Panc1 (cell line): ENCODE measurements around the gene DCAF4. TPM values are rescaled to one million over a fixed set of nuclear protein-coding genes. Genes with fewer than 3 reads are reported as not detected.
"Not testable (repeated sequence)": the region's sequence is repeated elsewhere in the genome, so short reads cannot be mapped to it uniquely, and the experiment has no call there.

Source experiments
- ATAC-seq: fragments of 200-7000 bp; cut with Tn5 transposase; 2 replicates; pipeline ENCODE4 v1.9.1; 2020; ENCODE audit warnings: mild to moderate bottlenecking, moderate library complexity
- BruUV-seq: library from RNA; stranded (reverse); fragments of 400-500 nt; replicated peaks from 2 replicates; lab custom pipeline; 2021; lab: Mats Ljungman, UMichigan
- CTCF ChIA-PET: fragments of 300-600 bp; sonication (Branson Sonifier 250); formaldehyde crosslinking; loops from one replicate; lab custom pipeline; 2022; ENCODE audit warnings: antibody characterized with exemption; lab: Charles Lee
- POLR2A ChIA-PET: fragments of 300-600 bp; sonication (Branson Sonifier 250); formaldehyde crosslinking; loops from one replicate; lab custom pipeline; 2022; ENCODE audit warnings: antibody characterized with exemption; lab: Charles Lee
- DNase-seq: peaks from one replicate; pipeline ENCODE4 v3.0.0-alpha.2; 2010; ENCODE audit warnings: low read depth, low spot score
- H3K27ac ChIP-seq: 2 replicates; pipeline ENCODE4 v1.5.1; 2011; ENCODE audit warnings: mild to moderate bottlenecking, low read length, inconsistent platforms
- H3K27me3 ChIP-seq: fragments of 200-500 bp; sonication (Bioruptor generic); 2 replicates; pipeline ENCODE4 v1.6.0; 2014; ENCODE audit warnings: low read length, inconsistent platforms; ENCODE audit not compliant: control insufficient read depth, insufficient read depth
- H3K36me3 ChIP-seq: fragments of 200-500 bp; sonication (Bioruptor generic); 2 replicates; pipeline ENCODE4 v1.5.1; 2014; ENCODE audit warnings: inconsistent platforms, mild to moderate bottlenecking, low read length, moderate library complexity; ENCODE audit not compliant: control insufficient read depth, insufficient read depth
- H3K4me1 ChIP-seq: 2 replicates; pipeline ENCODE4 v1.5.1; 2011; ENCODE audit warnings: inconsistent platforms, mild to moderate bottlenecking, low read length, moderate library complexity; ENCODE audit not compliant: control insufficient read depth, insufficient read depth
- H3K4me3 ChIP-seq, 2 experiments: 2 replicates each; pipeline ENCODE4 v1.5.1; 2011 to 2012; ENCODE audit warnings: low read depth in 2 of 2, low read length in 2 of 2, mild to moderate bottlenecking in 2 of 2, inconsistent platforms in 1 of 2, moderate library complexity in 1 of 2
- H3K9me3 ChIP-seq: fragments of 200-500 bp; sonication (Bioruptor generic); 2 replicates; pipeline ENCODE4 v1.5.1; 2014; ENCODE audit warnings: low read depth, mild to moderate bottlenecking, inconsistent platforms, low read length, moderate library complexity; ENCODE audit not compliant: control insufficient read depth, insufficient read depth
- CTCF ChIP-seq: fragments of 450-650 bp; IDR thresholded peaks from 2 replicates; pipeline ENCODE4 v1.5.1; 2017; ENCODE audit warnings: mild to moderate bottlenecking
- POLR2AphosphoS5 ChIP-seq: IDR thresholded peaks from 2 replicates; pipeline ENCODE4 v1.6.1; 2012; ENCODE audit warnings: mild to moderate bottlenecking, low read depth, low read length, moderate library complexity
- SIN3A ChIP-seq: IDR thresholded peaks from 2 replicates; pipeline ENCODE4 v1.6.1; 2012; ENCODE audit warnings: low read depth, mild to moderate bottlenecking, low read length, moderate library complexity, borderline replicate concordance; ENCODE audit not compliant: insufficient read depth
- TCF7L2 ChIP-seq: IDR thresholded peaks from 2 replicates; pipeline ENCODE4 v1.6.1; 2011; ENCODE audit warnings: mild to moderate bottlenecking, low read depth, low read length, inconsistent platforms
- in situ Hi-C: cut with HindIII; loops from 2 replicates; pipeline ENCODE4 v1.10.0; 2016; ENCODE audit warnings: low sequenced_read_pairs, low pct_unique_long_range_greater_than_20kb
- intact Hi-C: fragments of 100-400 bp; cut with micrococcal nuclease; formaldehyde crosslinking; loops from one replicate; pipeline ENCODE4 v1.10.0; 2022; ENCODE audit not compliant: unreplicated experiment
- total RNA-seq: library from RNA; stranded (reverse); gene quantifications from one replicate; pipeline ENCODE4 v1.2.1, GENCODE V29; 2021; ENCODE audit not compliant: unreplicated experiment
- TF ChIP-seq, protein P1 (sequence below), 2 experiments: IDR thresholded peaks; 2 replicates each; pipeline ENCODE4 v1.6.1; 2011 to 2012; ENCODE audit warnings: low read depth in 2 of 2, control low read depth in 1 of 2, low read length in 1 of 2, mild to moderate bottlenecking in 1 of 2, moderate library complexity in 1 of 2; ENCODE audit not compliant: insufficient read depth in 1 of 2

DCAF4 gene
- total RNA-seq, 1 experiment from 2014 or later, result 18.2 TPM

- H3K27me3 ChIP-seq, DNase-seq, ATAC-seq, BruUV-seq, CTCF ChIA-PET, POLR2A ChIA-PET, H3K36me3 ChIP-seq, H3K4me3 ChIP-seq, H3K4me1 ChIP-seq, H3K27ac ChIP-seq, H3K9me3 ChIP-seq, intact Hi-C loops, in situ Hi-C loops: not testable (repeated sequence)
Measured at GRCh38 chr14:72962336-72962754, 36.1 kb downstream of the DCAF4 start.

DNA sequence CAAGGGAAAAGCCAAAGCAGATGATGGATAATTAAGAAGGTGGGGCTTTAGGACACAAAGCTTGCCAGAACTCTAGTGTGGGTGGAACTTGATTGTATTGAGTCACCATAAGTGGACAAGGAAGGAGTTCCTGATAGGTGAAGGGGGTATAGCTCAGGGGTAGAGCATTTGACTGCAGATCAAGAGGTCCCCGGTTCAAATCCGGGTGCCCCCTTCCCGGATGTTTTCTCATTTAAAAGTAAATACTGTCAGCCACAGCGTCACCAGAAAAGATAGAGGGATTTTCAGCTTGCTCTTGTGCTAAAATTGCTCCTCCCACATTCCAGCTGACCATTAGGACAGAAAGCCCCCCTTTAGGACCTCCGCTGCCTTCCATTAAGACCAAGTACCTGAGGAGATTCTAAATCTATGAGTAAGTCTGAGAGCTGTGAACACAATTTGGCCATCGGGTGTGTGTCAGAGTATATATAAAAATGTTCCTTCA, 36.6 kb downstream of the DCAF4 start:
- POLR2A ChIA-PET, result interaction anchor here (0.6 kb wide), 1 partner anchor 353 kb away, joined by 4 read pairs; no protein-coding TSS in a partner anchor
- in situ Hi-C loops (no loop called here), intact Hi-C loops (no loop called here)
- Histone ChIP-seq H3K27ac (no peak overlapping the region), H3K36me3 (no peaks in the 10 kb centered on the region), H3K9me3 (no peaks in the 10 kb centered on the region), H3K4me1 (no peaks in the 10 kb centered on the region; the same call in 1 of the 2 replicates), H3K4me3 (no peak overlapping the region), H3K27me3 (no peaks in the 10 kb centered on the region)
- BruUV-seq, result no TSS peak
- CTCF ChIA-PET, result no interaction called here
- peak; percentile 71 for DNase-seq
- ATAC-seq, result peak; percentile 58
- TF ChIP-seq TCF7L2 (no peak), CTCF (no peak), SIN3A (no peak)
- TF ChIP-seq, protein P1, sequence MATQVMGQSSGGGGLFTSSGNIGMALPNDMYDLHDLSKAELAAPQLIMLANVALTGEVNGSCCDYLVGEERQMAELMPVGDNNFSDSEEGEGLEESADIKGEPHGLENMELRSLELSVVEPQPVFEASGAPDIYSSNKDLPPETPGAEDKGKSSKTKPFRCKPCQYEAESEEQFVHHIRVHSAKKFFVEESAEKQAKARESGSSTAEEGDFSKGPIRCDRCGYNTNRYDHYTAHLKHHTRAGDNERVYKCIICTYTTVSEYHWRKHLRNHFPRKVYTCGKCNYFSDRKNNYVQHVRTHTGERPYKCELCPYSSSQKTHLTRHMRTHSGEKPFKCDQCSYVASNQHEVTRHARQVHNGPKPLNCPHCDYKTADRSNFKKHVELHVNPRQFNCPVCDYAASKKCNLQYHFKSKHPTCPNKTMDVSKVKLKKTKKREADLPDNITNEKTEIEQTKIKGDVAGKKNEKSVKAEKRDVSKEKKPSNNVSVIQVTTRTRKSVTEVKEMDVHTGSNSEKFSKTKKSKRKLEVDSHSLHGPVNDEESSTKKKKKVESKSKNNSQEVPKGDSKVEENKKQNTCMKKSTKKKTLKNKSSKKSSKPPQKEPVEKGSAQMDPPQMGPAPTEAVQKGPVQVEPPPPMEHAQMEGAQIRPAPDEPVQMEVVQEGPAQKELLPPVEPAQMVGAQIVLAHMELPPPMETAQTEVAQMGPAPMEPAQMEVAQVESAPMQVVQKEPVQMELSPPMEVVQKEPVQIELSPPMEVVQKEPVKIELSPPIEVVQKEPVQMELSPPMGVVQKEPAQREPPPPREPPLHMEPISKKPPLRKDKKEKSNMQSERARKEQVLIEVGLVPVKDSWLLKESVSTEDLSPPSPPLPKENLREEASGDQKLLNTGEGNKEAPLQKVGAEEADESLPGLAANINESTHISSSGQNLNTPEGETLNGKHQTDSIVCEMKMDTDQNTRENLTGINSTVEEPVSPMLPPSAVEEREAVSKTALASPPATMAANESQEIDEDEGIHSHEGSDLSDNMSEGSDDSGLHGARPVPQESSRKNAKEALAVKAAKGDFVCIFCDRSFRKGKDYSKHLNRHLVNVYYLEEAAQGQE (IDR thresholded peaks at IDR 0.05; ENCODE audit: insufficient read depth in 1 of 2, low read depth in 2 of 2, low read length in 1 of 2), result no peak

DNA sequence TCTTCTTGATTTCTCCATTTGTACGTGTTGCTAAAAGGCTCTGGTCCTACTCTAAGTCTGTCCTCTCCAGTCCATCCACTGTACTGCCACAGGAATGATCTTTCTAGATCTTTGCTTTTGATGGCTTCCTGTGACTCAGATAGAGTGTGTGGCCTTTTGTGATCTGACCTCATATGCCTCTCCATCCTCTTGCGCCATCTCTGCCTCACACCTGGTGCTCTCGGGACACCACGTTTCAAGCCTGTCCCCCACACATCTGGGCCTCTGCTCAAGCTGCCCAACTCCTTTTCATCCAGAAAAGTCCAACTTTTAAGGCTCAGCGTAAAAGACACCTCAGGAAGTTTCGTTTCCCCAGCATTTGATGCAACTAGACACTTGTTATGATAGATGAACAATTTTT, 39.0 kb downstream of the DCAF4 start:
- ATAC-seq, result no peak
- intact Hi-C loops (no loop called here), in situ Hi-C loops (no loop called here)
- H3K36me3 ChIP-seq, result no peaks in the 10 kb centered on the region
- ChIA-PET CTCF (no interaction called here), POLR2A (no interaction called here)
- H3K27ac ChIP-seq, result no peak overlapping the region
- H3K4me3 ChIP-seq, result no peak overlapping the region
- TF ChIP-seq SIN3A, result no peak
- TF ChIP-seq POLR2AphosphoS5, result no peak
- TF ChIP-seq, protein P1 (IDR thresholded peaks at IDR 0.05; ENCODE audit: insufficient read depth in 1 of 2, low read depth in 2 of 2, low read length in 1 of 2), result no peak
- TF ChIP-seq TCF7L2, result no peak
- TF ChIP-seq CTCF, result no peak
- no peaks in the 10 kb centered on the region; the same call in 1 of the 2 replicates for H3K4me1 ChIP-seq
- no peak for DNase-seq
- no peaks in the 10 kb centered on the region for H3K9me3 ChIP-seq
- BruUV-seq, result no TSS peak
- no peaks in the 10 kb centered on the region for H3K27me3 ChIP-seq
